NCI-H2227 (cell line): ENCODE data around the gene CLN3.
A peak's percentile ranks its signal among the peaks of the same experiment; 100 is the strongest.
"Not testable (repeated sequence)": the region's sequence is repeated elsewhere in the genome, so short reads cannot be mapped to it uniquely, and the experiment has no call there.

Source experiments
- DNase-seq: peaks from one replicate; lab custom pipeline; 2025; ENCODE audit not compliant: unreplicated experiment; lab: John Stamatoyannopoulos, UW

Gene CLN3

GRCh38 chr16:28491970-28492474, at the start of gene CLN3:
CLN3 (minus strand) TSS chr16:28492074; CDS start chr16:28491759, 315 bp downstream.
- DNase-seq = peak; percentile 94

DNA sequence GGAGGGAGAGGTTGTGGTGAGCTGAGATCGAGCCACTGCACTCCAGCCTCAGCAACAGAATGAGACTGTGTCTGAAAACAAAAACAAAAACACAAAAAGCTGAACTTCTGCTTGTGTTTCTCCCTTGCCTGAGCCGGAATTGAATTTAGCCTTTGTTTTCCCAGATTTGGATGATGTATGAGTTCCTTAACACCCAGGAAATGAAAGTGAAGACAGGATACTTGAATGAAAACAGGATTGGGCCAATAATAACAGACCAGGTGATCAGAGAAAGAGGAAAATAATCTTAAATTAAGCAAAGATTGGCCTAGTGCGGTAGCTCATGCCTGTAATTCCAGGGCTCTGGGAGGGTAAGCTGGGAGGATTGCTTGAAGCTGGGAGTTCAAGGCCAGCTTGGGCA, 48.5 kb upstream of the CLN3 start:
- no peak for DNase-seq

DNA sequence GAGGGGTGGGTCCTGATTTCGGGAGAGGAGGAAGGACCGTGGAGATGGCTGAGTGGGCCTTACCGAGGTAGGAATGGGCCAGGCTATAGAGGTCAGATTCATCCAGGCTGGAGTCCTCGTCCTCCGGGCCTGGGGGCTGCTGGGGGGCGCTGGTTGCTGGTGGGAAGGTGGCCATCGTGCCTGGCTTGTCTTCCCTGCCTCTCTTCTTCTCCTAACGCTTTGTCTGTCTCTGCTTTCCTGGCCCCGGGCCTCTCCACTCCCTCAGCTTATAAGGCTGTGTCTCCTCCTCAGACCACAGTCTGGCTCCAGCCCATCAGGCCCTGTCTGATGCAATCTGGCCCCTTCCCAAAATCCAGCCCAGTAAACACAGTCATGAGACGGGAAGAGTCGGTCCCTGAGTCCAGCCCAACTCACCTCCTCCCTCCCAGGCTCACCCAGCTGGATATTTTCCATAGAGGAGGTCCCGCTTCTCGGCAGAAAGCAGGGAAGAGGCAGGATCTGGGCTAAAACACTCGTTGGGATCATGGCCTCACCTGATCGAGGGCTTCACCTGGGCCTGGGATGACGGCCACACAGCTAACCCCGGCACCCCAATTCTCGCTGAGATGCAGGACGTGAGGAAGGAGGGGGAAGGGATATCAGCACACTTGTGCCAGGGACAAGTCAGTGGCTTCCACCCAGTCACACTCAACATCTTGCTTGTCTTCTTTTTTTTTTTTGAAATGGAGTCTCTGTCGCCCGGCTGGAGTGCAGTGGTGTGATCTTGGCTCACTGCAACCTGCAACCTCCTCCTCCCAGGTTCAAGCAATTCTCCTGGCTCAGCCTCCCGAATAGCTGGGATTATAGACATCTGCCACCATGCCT, 47.1 kb upstream of the CLN3 start, which contains the start of gene NUPR1:
Gene NUPR1, minus strand, starts transcription at position 242 of the 864 bp plus-strand sequence. Its CDS starts 67 bp downstream, at position 175.
- no peak for DNase-seq

GRCh38 chr16:28537964-28538732, 46.3 kb upstream of the CLN3 start:
- DNase-seq = no peak

- DNase-seq = no peak
Observed at GRCh38 chr16:28537076-28537475, 45.2 kb upstream of the CLN3 start.

DNA sequence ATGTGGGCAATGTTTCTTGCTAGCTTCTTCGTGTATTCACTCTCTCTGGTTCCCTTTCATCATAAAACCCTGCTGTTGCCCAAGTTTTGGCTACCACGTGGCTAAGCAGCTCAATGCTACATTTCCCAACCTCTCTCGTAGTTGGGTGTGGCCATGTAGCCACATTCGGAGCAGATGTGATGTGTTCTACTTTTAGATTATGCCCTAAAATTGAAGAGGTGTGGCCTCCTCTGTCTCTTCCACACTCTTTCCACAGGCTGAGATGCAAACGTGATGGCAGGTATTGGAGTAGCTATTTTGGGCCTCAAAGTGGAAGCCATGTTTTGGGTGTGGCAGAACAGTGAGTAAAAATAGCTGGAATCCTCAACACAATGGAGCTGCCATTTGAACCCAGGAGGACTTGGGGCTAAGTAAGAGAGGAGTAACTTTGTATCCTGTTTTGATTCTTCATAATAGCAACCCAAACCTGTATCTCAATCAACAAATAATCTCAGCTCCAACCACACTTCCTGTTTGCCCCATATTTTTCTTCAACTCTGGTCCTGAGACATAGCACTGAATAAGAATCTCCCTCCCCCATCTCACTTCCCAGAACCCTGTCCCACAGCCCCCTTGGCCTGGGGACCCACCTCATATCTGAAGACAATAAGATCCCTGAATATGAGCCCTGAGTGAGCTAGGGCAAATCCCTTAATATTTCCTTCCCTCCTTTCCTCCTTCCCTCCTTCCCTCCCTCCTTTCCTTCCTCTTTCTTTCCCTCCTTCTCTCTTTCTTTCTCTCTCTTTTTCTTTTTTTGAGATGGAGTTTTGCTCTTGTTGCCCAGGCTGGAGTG, 42.9 kb upstream of the CLN3 start:
- no peak for DNase-seq

GRCh38 chr16:28532940-28533647, 41.2 kb upstream of the CLN3 start:
- no peak for DNase-seq

DNA sequence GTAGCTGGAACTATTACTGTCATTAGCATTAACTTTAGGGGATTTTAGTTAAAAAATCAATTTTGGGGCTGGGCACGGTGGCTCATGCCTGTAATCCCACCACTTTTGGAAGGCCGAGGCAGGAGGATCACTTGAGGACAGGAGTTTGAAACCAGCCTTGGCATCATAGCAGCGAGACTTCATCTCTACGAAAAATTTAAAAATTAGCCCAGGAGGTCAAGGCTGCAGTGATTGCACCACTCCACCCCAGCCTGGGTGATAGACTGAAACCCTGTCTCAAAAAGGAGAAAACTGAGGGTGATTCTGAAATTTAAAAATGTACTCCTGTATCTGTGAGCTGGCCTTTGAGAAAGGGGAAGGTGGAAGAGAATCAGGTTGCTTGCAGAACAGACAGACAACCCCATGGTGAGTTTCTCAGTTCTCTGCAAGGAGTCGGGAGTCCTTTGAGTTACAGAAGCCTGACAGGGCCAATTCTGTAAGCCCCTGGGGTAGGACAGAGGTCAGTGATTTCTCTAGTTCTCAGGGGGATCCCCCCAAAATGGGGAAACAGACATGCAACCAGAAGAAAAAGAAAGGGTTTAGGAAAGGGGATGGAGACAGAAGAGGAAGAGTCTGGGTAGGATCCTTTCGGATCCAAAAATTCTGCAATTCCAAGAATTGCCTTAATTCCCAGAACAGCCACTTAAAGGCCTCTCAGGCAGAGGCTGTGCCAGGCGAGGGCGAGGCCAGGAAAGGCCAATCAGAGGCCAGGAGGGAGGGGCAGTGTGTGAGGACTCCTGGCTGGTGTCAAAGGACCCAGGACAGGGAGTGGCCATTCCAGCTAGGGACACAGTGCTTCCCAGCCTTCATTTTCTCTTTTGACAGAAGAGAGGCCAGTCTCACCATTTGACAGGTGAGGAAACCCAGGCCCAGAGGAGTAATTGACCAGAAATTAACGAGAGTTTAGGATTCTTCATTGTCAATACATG, 40.2 kb upstream of the CLN3 start:
- DNase-seq = no peak

DNA sequence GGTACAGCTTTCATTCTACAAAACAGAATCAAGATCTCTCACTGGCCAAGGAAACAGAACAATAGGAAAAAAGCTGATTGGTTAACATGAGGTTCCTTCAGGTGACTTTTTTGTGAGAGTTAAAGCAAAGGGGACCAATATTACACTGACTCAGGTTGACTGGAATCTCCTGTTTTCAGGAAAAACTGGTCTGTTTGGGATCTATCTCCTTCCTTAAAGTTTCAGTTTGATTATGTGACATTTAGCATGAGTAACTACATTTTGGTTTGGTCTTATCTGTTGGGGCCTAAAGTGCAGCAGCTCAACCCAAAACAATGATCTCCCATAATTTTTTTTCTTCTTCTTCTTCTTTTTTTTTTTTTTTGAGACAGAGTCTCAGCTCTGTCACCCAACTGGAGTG, 37.2 kb upstream of the CLN3 start:
- no peak for DNase-seq

- DNase-seq = no peak
Observed at GRCh38 chr16:28528463-28528867, 36.6 kb upstream of the CLN3 start.

- DNase-seq = no peak
Observed at GRCh38 chr16:28527985-28528384, 36.1 kb upstream of the CLN3 start.

DNA sequence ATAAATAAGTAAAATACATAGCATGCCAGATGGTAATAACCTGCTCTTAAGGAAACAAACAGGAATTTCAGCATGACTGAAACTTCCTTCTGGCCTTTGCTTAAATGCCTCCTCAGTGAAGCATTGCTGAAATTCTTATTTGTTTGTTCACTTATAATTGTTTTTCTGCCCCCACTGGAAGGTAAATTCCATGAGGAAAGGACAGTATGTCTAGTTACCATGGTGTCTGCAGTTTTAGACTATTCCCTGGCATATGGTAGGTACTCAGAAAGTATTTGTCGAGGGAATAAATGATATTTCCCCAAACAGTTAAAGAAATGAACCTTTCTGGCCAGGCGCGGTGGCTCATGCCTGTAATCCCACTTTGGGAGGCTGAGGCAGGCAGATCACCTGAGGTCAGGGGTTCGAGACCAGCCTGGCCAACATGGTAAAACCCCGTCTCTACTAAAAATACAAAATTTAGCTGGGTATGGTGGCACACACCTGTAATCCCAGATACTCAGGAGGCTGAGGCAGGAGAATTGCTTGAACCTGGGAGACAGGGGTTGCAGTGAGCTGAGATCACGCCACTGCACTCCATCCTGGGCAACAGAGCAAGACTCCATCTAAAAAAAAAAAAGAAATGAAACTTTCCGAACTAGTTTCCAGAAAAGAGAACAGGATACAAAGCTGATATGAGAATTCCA, 35.4 kb upstream of the CLN3 start:
- DNase-seq = not testable (repeated sequence)

DNA sequence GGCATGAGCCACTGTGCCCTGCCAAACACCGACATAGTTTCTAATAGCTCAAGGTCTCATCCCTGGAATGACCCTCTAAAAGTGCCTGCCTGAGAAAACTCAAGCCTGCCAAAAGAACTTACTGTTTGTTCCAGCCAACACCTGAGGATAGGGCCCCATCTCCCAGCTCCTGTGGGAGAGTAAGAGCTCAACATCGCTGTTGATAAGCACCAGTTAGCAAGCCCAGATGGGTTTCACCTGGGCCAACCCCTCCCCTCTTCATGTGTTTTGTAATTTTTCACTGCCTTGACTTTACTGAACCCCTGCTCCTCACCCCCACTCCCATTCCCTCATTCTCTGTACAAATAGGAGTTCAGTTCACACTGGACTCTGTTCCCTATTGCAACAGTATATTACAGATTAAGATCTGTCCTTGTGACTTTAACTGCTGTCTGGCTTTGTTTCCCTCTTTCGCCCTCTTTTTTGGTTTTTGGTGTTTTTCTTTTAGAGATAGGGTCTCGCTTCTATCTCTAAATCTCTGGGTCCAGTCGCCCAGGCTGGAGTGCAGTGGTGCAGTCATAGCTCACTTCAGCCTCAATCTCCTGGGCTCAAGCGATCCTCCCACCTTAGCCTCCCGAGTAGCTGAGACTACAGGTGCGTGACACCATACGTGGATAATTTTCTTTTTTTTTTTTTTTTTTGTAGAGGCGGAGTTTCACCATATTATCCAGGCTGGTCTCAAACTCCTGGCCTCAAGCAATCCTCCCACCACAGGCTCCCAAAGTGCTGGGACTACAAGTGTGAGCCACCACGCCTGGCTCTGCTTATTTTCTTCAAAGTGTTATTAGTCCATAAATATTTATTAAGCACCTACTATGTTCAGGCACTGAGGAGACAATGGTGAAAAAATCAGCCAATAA, 34.6 kb upstream of the CLN3 start:
- no peak for DNase-seq

- DNase-seq = no peak
Observed at GRCh38 chr16:28524681-28525171, 32.9 kb upstream of the CLN3 start.

DNA sequence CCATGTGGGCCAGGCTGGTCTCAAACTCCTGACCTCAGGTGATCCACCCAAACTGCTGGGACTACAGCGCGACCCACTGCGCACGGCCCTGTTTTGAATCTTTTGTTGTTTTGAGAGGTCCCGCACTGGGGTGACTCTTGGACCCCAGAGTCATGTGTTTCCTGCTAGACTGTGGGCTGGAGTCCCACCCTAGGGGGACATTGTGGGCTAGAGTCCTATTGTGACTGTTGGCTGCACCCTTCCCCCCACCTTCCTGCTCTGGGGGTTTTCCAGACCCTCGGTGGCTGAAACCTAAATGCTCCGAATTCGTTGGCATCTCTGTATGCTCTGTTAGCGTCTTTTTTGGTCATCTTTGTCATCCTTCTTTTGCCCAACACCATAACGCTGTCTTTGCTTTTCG, 30.9 kb upstream of the CLN3 start:
- no peak for DNase-seq

- no peak for DNase-seq
Observed at GRCh38 chr16:28521436-28521835, 29.6 kb upstream of the CLN3 start.

DNA sequence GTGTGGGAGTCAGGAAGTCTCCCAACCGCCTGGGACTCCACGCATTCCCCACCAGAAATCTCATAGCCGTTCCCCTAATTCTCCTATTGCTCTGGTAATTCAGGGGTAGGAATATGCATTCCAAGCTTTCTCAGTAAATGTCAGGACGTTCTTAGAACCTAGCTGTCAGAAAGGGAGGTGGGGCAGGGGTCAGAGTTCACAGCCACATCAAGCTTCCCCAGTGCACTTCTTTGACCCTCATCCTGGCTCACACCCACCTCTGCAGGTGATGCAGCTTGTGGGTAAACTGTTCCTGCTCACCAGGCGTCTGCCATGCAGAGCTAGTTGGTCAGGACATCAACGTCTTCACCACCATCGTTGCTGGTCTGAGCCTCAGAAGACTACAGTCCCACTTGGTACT, 28.8 kb upstream of the CLN3 start:
- DNase-seq = no peak
